ENCODE data around the gene LSAMP. TPM values are rescaled to one million over a fixed set of nuclear protein-coding genes. Genes with fewer than 3 reads are reported as not detected.

Gene LSAMP
- polyA plus RNA-seq, 1 donor from 2014 or later = 0.94 TPM

DNA sequence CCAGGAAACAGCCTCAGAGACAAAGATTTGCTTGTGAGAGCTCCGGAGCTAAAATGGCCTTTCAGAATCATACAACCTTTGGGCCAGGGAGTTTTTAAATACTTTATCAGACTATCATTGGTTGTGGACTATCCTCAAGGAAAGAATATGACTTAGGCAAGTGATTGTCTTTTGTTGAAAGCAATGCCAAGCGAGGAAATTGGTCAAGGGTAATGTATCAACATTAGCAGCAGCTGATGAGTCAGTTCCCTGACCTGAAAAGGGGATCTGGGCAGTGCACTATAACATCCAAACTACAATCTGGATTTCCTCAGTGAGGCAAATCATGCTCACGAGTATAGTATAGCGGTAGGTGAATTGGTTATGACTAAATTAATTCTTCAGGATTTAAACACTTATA, 303.6 kb downstream of the LSAMP start:
- H3K27me3 Mint-ChIP-seq = no peaks in the 10 kb centered on the region
- peaks cover 3 to 13% (median 8%) of the 10 kb centered on the region in 3 donors for H3K9me3 Mint-ChIP-seq
- H3K36me3 Mint-ChIP-seq = no peaks in the 10 kb centered on the region
- H3K4me1 Mint-ChIP-seq = no peaks in the 10 kb centered on the region
- H3K4me3 Mint-ChIP-seq = no peak overlapping the region
- H3K27ac Mint-ChIP-seq = no peak overlapping the region

DNA sequence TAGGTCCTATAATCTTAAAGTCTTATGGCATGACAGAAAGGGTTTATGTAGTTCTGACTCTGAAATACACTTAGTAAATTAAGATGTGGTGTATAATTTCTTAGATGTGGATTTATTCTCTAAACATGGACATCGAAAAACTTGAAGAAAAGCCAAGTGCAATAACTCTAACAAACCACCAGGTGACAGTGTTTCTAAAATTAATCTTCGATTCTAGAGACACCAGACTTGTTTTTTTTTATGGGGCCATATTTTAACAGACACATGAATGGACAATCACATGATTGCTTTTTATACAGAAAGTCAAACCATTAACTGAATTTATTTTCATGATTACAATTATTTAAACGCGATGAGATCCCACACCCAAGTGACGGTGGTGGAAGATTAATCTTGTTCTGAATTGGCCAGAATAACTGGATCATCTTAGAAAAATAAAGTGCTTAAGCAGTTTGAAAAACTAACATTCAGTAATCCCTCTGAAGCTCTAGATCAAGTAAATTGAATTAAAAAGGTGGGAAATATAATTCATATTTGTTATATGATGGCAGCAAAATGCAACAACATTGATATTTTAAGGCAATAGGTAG, 305.1 kb downstream of the LSAMP start:
- peaks cover 1% of the 10 kb centered on the region for H3K36me3 Mint-ChIP-seq
- H3K27ac Mint-ChIP-seq = no peak overlapping the region
- no peaks in the 10 kb centered on the region for H3K27me3 Mint-ChIP-seq
- H3K4me3 Mint-ChIP-seq = no peak overlapping the region
- no peaks in the 10 kb centered on the region for H3K4me1 Mint-ChIP-seq
- H3K9me3 Mint-ChIP-seq = peaks cover 0 to 7% (median 0%) of the 10 kb centered on the region in 3 donors

DNA sequence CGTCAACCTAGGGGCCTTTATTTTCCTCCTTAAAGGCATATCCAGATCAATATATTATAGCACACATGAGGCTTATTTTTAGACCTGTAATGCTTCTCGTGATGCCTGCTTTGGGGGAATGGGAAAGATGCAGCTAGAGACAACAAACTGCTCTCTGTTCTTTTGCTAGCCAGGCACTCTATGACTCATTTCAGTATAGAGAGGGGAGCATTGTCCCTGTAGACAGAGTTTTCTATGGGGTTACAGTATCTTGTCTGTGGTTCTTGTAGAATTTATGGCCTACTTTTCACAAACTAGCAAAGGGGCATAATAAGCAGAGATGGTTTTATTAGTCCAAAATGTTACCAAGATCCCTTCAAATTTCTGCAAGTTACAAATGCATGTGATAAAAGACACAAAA, 305.6 kb downstream of the LSAMP start:
- H3K9me3 Mint-ChIP-seq = peaks cover 0 to 1% (median 0%) of the 10 kb centered on the region in 3 donors

DNA sequence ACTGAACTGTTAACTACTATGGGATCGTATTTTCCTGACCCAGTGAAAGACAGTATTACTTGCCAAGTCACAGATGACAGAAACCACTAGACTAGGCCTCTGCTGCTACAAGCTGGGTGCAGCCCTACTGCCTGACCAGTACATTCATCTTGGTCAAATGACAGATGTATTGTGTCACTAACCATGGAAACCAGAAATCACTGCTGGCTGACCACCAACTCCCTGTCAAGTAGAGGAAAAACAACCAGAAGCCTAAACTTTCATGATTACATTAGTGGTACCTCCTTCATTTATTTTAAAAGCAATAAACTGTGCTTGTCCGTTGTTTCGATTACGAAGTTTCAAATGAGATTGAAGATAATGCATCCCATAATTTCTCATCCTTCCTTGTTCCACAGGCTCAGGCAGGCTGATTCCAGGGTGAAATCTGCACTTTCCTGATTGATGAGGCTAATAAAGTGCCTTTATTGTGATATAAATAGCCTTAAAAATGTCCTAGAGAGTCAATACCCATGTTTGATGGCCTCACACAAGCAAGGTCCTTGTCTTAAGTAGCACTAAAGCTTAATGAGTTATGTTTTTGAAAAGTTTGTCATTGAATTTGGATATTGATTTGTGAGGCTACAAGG, 309.7 kb downstream of the LSAMP start:
- no peaks in the 10 kb centered on the region for H3K4me1 Mint-ChIP-seq
- no peaks in the 10 kb centered on the region for H3K9me3 Mint-ChIP-seq
- no peak overlapping the region for H3K4me3 Mint-ChIP-seq
- peaks cover 1% of the 10 kb centered on the region for H3K36me3 Mint-ChIP-seq
- H3K27ac Mint-ChIP-seq = no peak overlapping the region
- H3K27me3 Mint-ChIP-seq = no peaks in the 10 kb centered on the region

More for the DNA sequence above, 305.6 kb downstream of the LSAMP start:
- no peaks in the 10 kb centered on the region for H3K4me1 Mint-ChIP-seq
- H3K27me3 Mint-ChIP-seq = no peaks in the 10 kb centered on the region
- H3K27ac Mint-ChIP-seq = no peak overlapping the region
- H3K4me3 Mint-ChIP-seq = no peak overlapping the region
- peaks cover 1% of the 10 kb centered on the region for H3K36me3 Mint-ChIP-seq

DNA sequence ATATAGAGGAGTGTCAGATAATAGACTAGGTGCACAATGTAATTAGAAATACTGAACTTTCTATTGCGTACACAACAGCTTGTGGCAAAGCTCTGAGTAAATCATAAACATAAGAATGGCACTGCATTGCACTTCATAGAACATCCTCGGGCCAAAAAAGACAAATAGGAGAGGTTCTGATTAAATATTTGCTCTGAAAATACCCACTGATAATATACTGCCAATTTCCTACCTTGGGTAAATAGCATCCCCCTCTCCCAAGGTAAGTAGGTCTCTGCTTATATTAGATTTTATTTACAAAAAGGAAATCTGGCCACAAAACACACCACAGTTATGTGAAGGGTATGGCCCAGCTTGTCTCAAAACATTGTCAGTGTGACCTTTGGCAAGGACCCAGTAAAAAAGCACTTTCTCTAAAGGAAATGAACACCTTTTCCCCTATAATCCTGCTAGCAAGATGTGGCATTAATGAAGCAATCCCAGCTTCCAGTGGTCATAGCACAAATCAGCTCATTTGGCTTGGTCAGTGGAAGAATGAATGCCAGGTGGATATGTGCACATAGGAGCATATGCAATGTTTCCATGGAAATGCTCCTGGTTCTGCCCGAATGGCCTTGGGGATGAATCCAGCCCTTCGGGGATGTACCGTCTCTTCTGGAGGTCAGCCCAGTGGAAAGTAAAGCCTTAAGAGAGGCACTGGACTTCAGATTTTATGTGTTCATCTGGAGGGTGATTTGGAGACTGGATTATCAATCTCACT, 315.9 kb downstream of the LSAMP start:
- no peaks in the 10 kb centered on the region for H3K27me3 Mint-ChIP-seq
- H3K36me3 Mint-ChIP-seq = no peaks in the 10 kb centered on the region
- no peak overlapping the region for H3K27ac Mint-ChIP-seq
- no peaks in the 10 kb centered on the region for H3K4me1 Mint-ChIP-seq
- H3K9me3 Mint-ChIP-seq = peaks cover 0 to 2% (median 0%) of the 10 kb centered on the region in 3 donors
- H3K4me3 Mint-ChIP-seq = no peak overlapping the region

DNA sequence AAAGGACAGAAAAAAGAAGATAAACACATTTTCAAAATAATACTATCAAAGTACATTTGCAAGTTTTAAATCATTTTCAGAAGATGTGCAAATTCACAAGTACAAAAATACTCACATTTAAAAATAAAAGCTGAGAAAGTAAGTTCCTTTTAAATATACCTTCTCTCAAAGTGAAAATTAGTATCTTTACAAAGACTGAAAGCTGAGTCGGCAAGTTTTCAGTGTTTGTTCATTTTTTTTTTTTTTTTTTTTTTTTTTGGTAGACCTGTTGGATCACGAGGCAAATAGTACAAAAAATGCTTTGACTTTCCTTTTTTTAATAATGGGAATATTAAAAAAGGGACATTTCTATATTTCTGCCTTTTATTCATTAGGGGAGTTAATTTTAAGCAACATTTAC, 317.8 kb downstream of the LSAMP start:
- no peak overlapping the region for H3K27ac Mint-ChIP-seq
- peaks cover 0 to 4% (median 2%) of the 10 kb centered on the region in 3 donors for H3K9me3 Mint-ChIP-seq
- no peaks in the 10 kb centered on the region for H3K27me3 Mint-ChIP-seq
- no peak overlapping the region for H3K4me3 Mint-ChIP-seq
- no peaks in the 10 kb centered on the region for H3K36me3 Mint-ChIP-seq
- no peaks in the 10 kb centered on the region for H3K4me1 Mint-ChIP-seq

DNA sequence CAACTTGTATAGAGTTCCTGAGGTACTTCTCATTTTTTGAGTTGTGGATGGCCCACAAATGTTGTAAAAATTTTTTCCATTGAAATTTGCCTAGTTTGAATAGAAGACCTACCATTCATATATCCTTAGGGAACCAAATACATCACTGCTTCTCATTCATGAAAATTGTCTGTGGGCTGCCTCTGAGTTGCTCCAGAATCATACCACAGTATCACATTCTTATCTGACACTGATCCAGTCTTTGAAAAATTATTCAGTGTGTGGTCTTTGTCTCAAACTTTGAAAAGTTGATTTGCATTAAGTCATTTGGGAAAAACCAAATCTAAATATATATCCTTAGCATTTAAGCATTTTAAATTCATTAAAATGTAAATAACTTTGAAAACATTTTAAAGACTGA, 321.1 kb downstream of the LSAMP start:
- H3K27ac Mint-ChIP-seq = no peak overlapping the region
- no peaks in the 10 kb centered on the region for H3K27me3 Mint-ChIP-seq
- H3K4me1 Mint-ChIP-seq = no peaks in the 10 kb centered on the region
- no peaks in the 10 kb centered on the region for H3K36me3 Mint-ChIP-seq
- H3K4me3 Mint-ChIP-seq = no peak overlapping the region
- H3K9me3 Mint-ChIP-seq = peaks cover 0 to 4% (median 2%) of the 10 kb centered on the region in 3 donors

DNA sequence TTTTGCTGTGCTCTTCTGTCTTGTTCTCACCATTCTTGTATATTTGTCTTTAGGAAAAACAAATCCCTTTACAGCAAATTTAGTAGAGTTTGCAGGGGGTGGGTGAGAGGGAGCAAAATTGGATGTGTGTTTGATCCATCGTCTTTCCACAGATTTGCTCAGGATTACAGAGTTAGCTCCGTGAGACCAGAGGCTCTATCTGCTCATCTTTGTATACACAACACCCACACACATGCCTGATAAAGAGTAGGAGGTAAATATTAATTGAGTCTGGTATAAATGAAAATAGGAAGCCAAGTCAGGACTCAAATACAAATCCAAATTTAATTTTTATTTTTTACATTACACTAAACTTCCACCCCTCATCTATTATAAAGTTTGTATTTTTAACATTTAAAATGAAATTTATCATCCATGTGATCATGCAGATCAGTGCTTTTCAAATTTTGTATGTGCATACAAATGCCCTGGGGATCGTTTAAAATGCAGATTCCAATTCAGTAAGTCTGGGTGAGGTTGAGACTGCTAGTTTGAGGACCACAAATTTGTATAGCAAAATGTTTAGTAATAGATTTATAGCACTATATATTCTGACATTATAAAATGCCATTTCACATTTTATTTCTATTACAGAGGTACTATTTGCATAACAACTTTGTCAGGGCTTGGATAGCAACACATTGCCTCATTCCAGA, 326.7 kb downstream of the LSAMP start:
- no peaks in the 10 kb centered on the region for H3K4me1 Mint-ChIP-seq
- H3K4me3 Mint-ChIP-seq = no peak overlapping the region

DNA sequence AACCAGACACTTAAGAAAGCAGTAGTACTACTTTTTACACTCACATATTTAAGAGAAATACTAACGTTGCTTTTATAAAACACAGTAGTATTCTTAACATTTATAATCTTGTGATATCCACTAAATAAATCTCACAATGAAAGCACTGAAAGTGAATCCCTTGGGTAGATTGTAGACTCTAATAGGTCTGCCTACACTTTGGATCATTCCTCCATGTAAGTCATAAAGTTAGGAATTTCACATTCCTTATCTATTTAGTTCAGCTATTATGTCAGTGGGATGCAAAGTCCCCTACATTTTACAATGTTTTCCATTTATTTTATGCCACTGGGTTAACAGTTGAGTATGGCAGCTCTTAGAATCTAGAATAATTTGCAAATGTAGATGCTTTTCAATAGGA, 330.7 kb downstream of the LSAMP start:
- no peaks in the 10 kb centered on the region for H3K27me3 Mint-ChIP-seq
- no peaks in the 10 kb centered on the region for H3K36me3 Mint-ChIP-seq
- no peak overlapping the region for H3K4me3 Mint-ChIP-seq
- H3K4me1 Mint-ChIP-seq = no peaks in the 10 kb centered on the region
- peaks cover 0 to 2% (median 0%) of the 10 kb centered on the region in 3 donors for H3K9me3 Mint-ChIP-seq
- no peak overlapping the region for H3K27ac Mint-ChIP-seq

More for the DNA sequence above, 326.7 kb downstream of the LSAMP start:
- Mint-ChIP-seq H3K9me3 (peaks cover 0 to under 1% (median 0%) of the 10 kb centered on the region in 3 donors), H3K36me3 (no peaks in the 10 kb centered on the region), H3K27ac (no peak overlapping the region), H3K27me3 (no peaks in the 10 kb centered on the region)

DNA sequence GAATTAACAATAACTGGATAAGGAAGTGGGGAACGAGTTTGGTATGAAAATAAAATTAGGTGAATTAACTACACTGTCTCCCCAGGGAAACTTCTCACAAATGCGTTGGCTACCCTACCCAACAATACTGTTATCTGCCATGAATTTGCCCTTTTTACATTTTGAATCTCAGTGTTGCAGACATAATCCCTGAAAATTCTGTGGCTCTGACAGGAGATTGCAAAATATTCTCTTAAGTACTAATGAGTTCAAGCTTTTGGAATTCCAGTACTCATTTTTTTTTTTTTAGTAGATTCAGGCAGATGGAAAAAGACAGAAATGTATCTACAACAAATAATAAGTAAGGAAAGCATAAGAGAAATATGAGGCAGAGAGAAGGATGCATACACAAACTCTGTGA, 332.6 kb downstream of the LSAMP start:
- Mint-ChIP-seq H3K27ac (no peak overlapping the region), H3K36me3 (no peaks in the 10 kb centered on the region), H3K4me3 (no peak overlapping the region), H3K4me1 (no peaks in the 10 kb centered on the region), H3K27me3 (no peaks in the 10 kb centered on the region), H3K9me3 (peaks cover 0 to 2% (median 0%) of the 10 kb centered on the region in 3 donors)

DNA sequence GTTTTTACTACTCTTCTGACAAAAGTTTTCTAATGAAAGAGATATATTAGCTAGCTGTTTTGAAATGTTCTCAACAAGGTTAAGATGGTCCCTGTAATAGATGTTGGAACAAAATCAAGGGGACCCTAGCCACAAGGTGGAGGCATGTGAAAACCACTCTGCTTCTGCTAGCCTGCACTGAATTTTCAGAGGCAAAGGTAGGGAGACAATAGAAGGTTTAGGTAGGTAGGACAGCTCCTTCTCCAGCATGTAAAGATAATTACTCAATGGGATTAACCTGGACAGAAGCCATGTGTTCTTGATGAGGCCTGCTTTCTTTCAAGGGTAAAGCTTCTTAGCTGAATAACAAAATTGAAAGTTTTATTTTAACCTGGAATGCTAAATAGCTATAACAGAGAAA, 333.5 kb downstream of the LSAMP start:
- no peaks in the 10 kb centered on the region for H3K27me3 Mint-ChIP-seq
- peaks cover 0 to 2% (median 0%) of the 10 kb centered on the region in 3 donors for H3K9me3 Mint-ChIP-seq
- H3K4me1 Mint-ChIP-seq = no peaks in the 10 kb centered on the region
- no peak overlapping the region for H3K4me3 Mint-ChIP-seq
- no peak overlapping the region for H3K27ac Mint-ChIP-seq
- no peaks in the 10 kb centered on the region for H3K36me3 Mint-ChIP-seq

DNA sequence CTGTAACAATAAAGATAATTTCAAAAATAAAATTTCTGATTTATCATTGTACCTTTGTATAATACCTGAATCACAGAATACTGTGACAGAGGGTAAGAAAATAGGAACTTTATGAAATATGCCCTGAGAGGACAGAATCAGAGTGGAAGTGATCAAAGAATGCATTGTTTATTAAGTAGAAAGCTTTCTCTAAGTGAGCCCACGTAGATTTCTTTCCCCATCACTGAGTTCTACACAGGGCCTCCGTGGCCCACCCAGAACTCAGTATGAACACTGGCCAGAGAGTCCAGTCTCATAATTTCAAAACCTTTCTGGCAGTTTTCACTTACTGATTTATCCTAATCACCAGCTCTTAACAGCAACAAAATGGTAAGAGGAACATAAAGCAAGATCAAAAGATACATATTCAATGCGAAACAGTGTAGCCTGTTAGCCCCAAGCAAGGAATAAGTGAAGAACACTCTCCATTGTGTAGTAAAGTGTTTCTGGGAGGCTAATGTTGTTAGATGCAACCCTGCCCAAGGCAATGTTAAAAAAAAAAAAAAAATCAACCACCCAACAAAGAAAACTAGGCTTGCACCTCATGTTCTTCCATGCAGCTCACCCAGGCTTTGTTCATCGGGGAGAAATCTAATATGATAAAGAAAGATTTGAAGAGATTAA, 341.3 kb downstream of the LSAMP start:
- Mint-ChIP-seq H3K4me3 (no peak overlapping the region), H3K4me1 (peaks cover 0 to 1% (median 0%) of the 10 kb centered on the region in 3 donors), H3K27ac (no peak overlapping the region), H3K36me3 (no peaks in the 10 kb centered on the region), H3K27me3 (no peaks in the 10 kb centered on the region), H3K9me3 (no peaks in the 10 kb centered on the region)

DNA sequence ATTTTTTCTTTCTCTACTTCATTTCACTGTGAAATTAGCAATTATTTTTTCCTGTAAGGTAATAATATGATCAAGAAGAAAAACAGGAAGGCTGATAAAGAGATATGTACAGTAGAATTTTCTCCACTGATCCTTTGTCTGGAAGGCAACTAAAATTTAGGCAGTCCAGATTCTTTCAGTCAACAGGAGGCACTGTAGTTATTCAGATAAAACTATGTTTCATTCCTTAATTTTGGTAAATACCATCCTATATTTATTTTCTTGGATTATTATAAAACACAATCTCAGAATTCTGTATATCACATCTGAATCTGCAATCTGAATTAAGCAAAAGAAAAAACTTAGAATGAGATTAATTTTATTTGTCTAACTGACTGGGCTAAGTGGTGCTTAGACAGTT, 343.2 kb downstream of the LSAMP start:
- no peak overlapping the region for H3K4me3 Mint-ChIP-seq
- peaks cover 0 to 1% (median 0%) of the 10 kb centered on the region in 3 donors for H3K4me1 Mint-ChIP-seq
- no peaks in the 10 kb centered on the region for H3K9me3 Mint-ChIP-seq
- H3K27ac Mint-ChIP-seq = no peak overlapping the region
- no peaks in the 10 kb centered on the region for H3K36me3 Mint-ChIP-seq
- H3K27me3 Mint-ChIP-seq = no peaks in the 10 kb centered on the region

DNA sequence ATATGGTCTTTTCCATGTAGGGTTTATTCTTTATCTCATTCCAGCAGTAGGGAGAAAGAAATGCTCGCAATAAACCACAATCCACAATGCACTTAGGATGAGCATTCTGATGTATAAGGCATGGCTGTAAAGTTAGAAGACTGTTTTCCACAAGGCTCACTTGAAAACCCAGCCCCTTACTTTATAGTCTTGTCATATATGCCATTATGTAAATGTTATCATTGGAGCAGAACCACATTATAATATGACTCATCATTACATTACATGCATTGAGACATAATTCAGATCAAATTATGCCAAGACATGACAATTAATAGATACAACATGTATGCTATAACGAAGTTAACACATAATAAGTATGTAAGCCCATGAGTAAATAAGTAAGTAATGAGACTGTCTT, 348.1 kb downstream of the LSAMP start:
- Mint-ChIP-seq H3K9me3 (no peaks in the 10 kb centered on the region), H3K4me1 (peaks cover 0 to 1% (median 0%) of the 10 kb centered on the region in 3 donors), H3K4me3 (no peak overlapping the region), H3K27me3 (no peaks in the 10 kb centered on the region), H3K27ac (no peak overlapping the region), H3K36me3 (no peaks in the 10 kb centered on the region)

DNA sequence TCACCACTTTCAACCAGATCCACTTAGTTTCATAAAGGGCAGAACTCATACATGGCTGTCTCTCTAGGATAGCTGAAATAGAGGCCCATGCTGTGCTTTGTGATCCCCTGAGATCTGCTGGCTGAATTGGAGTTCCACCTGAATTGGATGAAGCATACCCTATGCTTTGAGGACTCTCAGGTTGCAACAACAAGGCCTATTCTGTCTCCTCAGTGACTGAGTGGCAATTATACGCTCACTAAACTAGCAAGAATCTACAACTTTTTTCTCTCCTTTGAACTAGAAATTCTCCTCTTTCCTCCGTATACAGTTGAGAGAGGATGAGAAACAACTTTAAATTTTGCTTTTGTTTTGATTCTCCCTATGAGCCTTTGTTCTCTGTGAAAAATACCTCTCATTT, 348.7 kb downstream of the LSAMP start:
- Mint-ChIP-seq H3K36me3 (no peaks in the 10 kb centered on the region), H3K27ac (no peak overlapping the region), H3K4me1 (peaks cover 0 to 1% (median 0%) of the 10 kb centered on the region in 3 donors), H3K9me3 (no peaks in the 10 kb centered on the region), H3K4me3 (no peak overlapping the region), H3K27me3 (no peaks in the 10 kb centered on the region)

All from IgD-negative memory B cell (primary cell).